ENCODE measurements around the gene DHCR24. TPM values are rescaled to one million over a fixed set of nuclear protein-coding genes. Genes with fewer than 3 reads are reported as not detected.

DHCR24 gene
- total and polyA plus RNA-seq, 5 donors: 10.7 to 28.7 (median 17.5) TPM

- ATAC-seq: no peak
- H3K4me1 ChIP-seq (ENCODE audit: control insufficient read depth, insufficient read depth, low read length): peaks cover 3% of the 10 kb centered on the region
- intact Hi-C loops (cut with DNase I): no loop called here
- no peak for DNase-seq
- H3K9me3 ChIP-seq (ENCODE audit: control insufficient read depth, low read length): no peaks in the 10 kb centered on the region
- no peak overlapping the region for H3K4me3 ChIP-seq (ENCODE audit: low read length)
- no peaks in the 10 kb centered on the region for H3K27me3 ChIP-seq (ENCODE audit: control insufficient read depth, insufficient read depth)
- 64% methylated on average over 5 of the region's 5 CpGs for WGBS
- no peak overlapping the region for H3K27ac ChIP-seq (ENCODE audit: low read length)
These were observed 36.8 kb downstream of the DHCR24 start for GRCh38 chr1:54850069-54850730.

- Histone ChIP-seq H3K9me3 (ENCODE audit: control insufficient read depth, low read length) (no peaks in the 10 kb centered on the region), H3K27me3 (ENCODE audit: control insufficient read depth, insufficient read depth) (no peaks in the 10 kb centered on the region), H3K4me1 (ENCODE audit: control insufficient read depth, insufficient read depth, low read length) (peaks cover 3% of the 10 kb centered on the region), H3K27ac (ENCODE audit: low read length) (no peak overlapping the region), H3K4me3 (ENCODE audit: low read length) (no peak overlapping the region)
- DNase-seq (no peak), ATAC-seq (no peak)
- 84% methylated on average over 6 of the region's 6 CpGs for WGBS
- intact Hi-C loops (cut with DNase I): no loop called here
These were observed 37.6 kb downstream of the DHCR24 start for GRCh38 chr1:54849219-54850068.

DNA sequence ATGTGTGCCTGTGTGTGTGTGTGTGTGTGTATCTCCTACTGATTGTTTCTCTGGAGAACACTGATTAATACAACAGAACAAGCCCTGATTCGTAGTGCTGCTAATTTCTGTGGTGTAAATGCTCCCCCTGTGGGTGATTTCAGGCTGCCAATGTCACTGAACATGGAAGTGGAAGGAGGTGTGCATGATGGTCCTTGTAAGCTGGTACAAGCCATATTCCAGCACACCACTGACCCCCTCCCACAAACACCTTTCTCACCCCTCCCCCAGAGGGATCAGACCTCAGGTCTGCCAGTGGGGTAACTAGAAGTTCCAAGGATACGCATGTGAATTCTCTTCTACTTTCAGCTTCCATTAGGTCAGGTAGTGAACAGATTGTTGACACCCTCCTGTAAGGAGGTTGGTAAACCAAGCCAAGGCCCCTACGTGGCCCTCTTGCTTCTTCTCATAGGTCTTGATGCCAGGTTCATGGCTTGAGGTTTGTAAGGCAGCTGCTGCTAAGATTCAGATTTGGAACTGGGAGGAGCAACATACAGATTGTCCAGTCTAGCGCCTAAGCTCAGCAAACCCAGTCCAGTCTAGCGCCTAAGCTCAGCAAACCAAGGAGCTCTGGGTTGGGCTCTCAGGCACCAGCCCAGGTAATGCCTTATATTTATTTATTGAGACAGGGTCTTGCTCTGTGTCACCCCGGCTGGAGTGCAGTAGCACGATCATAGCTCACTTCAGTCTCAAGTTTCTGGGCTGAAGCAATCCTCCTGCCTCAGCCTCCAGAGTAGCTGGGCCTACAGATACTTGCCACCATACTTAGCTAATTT, 38.7 kb downstream of the DHCR24 start:
- peaks cover 3% of the 10 kb centered on the region for H3K4me1 ChIP-seq (ENCODE audit: control insufficient read depth, insufficient read depth, low read length)
- ATAC-seq: no peak
- H3K27ac ChIP-seq (ENCODE audit: low read length): no peak overlapping the region
- 90% methylated on average over 7 of the region's 7 CpGs for WGBS
- no peaks in the 10 kb centered on the region for H3K27me3 ChIP-seq (ENCODE audit: control insufficient read depth, insufficient read depth)
- H3K4me3 ChIP-seq (ENCODE audit: low read length): no peak overlapping the region
- intact Hi-C loops (cut with DNase I): no loop called here
- no peaks in the 10 kb centered on the region for H3K9me3 ChIP-seq (ENCODE audit: control insufficient read depth, low read length)
- DNase-seq: no peak

DNA sequence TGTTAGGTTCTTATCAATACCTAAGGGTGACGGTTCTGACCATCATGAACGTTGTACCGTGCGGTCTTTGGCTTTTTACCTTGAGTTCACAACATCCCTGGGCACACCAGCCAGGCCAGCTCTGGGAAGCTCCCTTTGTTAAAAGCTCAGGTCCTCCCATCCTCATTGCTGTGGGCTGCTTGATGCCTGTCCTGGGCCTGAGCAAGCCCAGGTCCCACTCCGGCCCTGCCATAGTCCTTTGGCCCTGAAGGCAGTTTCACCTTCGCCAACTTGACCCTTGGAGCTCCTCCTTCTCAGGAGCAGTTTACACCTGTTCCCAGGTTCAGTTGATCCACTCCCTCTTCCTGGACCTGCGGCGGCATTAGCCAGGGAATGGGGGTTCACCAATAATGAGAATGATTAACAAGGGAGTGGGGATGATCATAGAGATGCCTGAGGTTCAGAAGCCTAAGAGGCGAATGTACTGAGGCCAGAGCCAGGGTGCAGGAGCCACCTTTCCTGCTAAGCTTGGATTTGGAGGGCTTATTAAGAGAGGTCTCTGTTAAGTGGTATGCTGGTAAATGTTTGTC, 40.2 kb downstream of the DHCR24 start:
- intact Hi-C loops (cut with DNase I): no loop called here
- WGBS: 91% methylated on average over 9 of the region's 9 CpGs
- Histone ChIP-seq H3K9me3 (ENCODE audit: control insufficient read depth, low read length) (no peaks in the 10 kb centered on the region), H3K4me1 (ENCODE audit: control insufficient read depth, insufficient read depth, low read length) (peaks cover 3% of the 10 kb centered on the region), H3K27me3 (ENCODE audit: control insufficient read depth, insufficient read depth) (no peaks in the 10 kb centered on the region), H3K27ac (ENCODE audit: low read length) (no peak overlapping the region), H3K4me3 (ENCODE audit: low read length) (no peak overlapping the region)
- no peak for ATAC-seq
- DNase-seq: no peak

- Histone ChIP-seq H3K9me3 (ENCODE audit: control insufficient read depth, low read length) (no peaks in the 10 kb centered on the region), H3K27me3 (ENCODE audit: control insufficient read depth, insufficient read depth) (no peaks in the 10 kb centered on the region), H3K4me1 (ENCODE audit: control insufficient read depth, insufficient read depth, low read length) (peaks cover 3% of the 10 kb centered on the region), H3K27ac (ENCODE audit: low read length) (no peak overlapping the region), H3K4me3 (ENCODE audit: low read length) (no peak overlapping the region)
- 98% methylated on average over 3 of the region's 3 CpGs for WGBS
- intact Hi-C loops (cut with DNase I): no loop called here
- ATAC-seq (no peak), DNase-seq (no peak)
These were observed 40.7 kb downstream of the DHCR24 start for GRCh38 chr1:54846301-54846700.

DNA sequence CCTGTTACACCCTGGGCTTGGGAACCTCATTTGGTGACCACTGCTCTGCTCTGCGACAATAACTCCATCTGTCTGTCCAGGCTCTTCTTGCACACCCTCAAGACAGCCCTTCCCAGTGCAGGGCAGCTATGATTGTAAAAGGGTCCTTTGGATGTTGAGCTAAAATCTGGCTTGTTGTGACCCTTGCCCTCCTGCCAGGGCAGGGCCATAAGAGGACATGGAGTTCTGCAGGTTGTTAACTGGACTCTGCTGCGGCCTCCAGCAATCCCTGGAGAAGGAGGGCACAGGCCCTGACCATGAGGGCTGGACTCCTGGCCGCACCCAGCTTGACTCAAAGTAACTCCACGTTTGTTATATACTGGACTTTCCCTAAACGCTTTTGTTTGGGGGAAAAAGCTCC, 41.2 kb downstream of the DHCR24 start:
- no peak overlapping the region for H3K4me3 ChIP-seq (ENCODE audit: low read length)
- ATAC-seq: no peak
- intact Hi-C loops (cut with DNase I): no loop called here
- no peak overlapping the region for H3K27ac ChIP-seq (ENCODE audit: low read length)
- H3K4me1 ChIP-seq (ENCODE audit: control insufficient read depth, insufficient read depth, low read length): peaks cover 3% of the 10 kb centered on the region
- H3K27me3 ChIP-seq (ENCODE audit: control insufficient read depth, insufficient read depth): no peaks in the 10 kb centered on the region
- no peak for DNase-seq
- 91% methylated on average over 5 of the region's 5 CpGs for WGBS
- H3K9me3 ChIP-seq (ENCODE audit: control insufficient read depth, low read length): no peaks in the 10 kb centered on the region

DNA sequence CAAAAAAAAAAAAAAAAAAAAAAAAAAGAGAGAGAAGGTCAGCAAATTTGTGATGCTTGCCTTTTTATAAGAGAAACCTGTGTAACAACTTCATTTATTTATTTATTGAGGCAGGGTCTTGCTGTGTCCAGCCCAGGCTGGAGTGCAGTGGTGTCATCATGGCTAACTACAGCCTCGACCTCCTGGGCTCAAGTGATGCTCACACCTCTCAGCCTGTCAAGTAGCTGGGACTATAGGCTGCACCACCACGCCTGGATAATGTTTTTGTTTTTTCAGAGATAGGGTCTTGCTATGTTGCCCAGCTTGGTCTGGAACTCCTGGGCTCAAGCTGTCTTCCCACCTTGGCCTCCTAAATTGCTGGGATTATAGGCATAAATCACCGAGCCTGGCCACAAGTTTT, 42.4 kb downstream of the DHCR24 start:
- H3K4me1 ChIP-seq (ENCODE audit: control insufficient read depth, insufficient read depth, low read length): no peaks in the 10 kb centered on the region
- DNase-seq (no peak), ATAC-seq (no peak)
- intact Hi-C loops (cut with DNase I): no loop called here
- H3K27me3 ChIP-seq (ENCODE audit: control insufficient read depth, insufficient read depth): no peaks in the 10 kb centered on the region
- H3K4me3 ChIP-seq (ENCODE audit: low read length): no peak overlapping the region
- no peak overlapping the region for H3K27ac ChIP-seq (ENCODE audit: low read length)
- no peaks in the 10 kb centered on the region for H3K9me3 ChIP-seq (ENCODE audit: control insufficient read depth, low read length)
- 85% methylated on average over 3 of the region's 3 CpGs for WGBS

DNA sequence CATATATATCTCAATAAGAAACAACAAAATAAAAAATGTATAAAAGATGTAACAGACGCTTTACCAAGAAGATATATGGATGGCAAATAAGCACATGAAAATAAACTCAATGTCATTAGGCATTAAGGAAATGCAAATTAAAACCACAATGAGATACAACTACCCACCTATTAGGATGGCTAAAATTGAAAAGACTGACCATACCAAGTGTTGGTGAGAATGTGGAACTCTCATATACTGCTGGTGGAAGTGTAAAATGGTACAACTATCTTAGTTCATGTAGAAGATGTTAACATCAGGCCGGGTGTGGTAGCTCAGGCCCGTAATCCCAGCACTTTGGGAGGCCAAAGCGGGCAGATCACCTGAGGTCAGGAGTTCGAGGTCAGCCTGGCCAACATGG, 43.5 kb downstream of the DHCR24 start:
- WGBS: 84% methylated on average over 5 of the region's 5 CpGs
- no peak for DNase-seq
- intact Hi-C loops (cut with DNase I): no loop called here
- no peak overlapping the region for H3K4me3 ChIP-seq (ENCODE audit: low read length)
- no peaks in the 10 kb centered on the region for H3K9me3 ChIP-seq (ENCODE audit: control insufficient read depth, low read length)
- no peaks in the 10 kb centered on the region for H3K27me3 ChIP-seq (ENCODE audit: control insufficient read depth, insufficient read depth)
- no peak overlapping the region for H3K27ac ChIP-seq (ENCODE audit: low read length)
- H3K4me1 ChIP-seq (ENCODE audit: control insufficient read depth, insufficient read depth, low read length): no peaks in the 10 kb centered on the region
- ATAC-seq: no peak

DNA sequence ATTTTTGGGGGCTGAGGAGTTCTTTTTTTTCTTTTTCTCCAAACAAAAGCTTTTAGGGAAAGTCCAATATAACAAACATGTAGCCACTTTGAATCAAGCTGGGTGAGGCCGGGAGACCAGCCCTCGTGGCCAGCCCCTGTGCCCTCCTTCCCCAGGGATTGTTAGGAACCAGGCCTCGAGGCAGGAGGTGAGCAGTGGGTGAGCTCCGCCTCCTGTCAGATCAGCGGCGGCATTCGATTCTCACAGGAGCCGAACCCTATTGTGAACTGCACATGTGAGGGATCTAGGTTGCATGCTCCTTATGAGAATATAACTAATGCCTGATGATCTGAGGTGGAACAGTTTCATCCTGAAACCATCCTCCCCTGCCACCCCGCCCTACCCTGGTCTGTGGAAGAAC, 44.0 kb downstream of the DHCR24 start:
- WGBS: 79% methylated on average over 9 of the region's 9 CpGs
- intact Hi-C loops (cut with DNase I): no loop called here
- Histone ChIP-seq H3K4me3 (ENCODE audit: low read length) (no peak overlapping the region), H3K27me3 (ENCODE audit: control insufficient read depth, insufficient read depth) (no peaks in the 10 kb centered on the region), H3K4me1 (ENCODE audit: control insufficient read depth, insufficient read depth, low read length) (no peaks in the 10 kb centered on the region), H3K9me3 (ENCODE audit: control insufficient read depth, low read length) (no peaks in the 10 kb centered on the region), H3K27ac (ENCODE audit: low read length) (no peak overlapping the region)
- DNase-seq: no peak
- ATAC-seq: no peak

- 91% methylated on average over 10 of the region's 10 CpGs for WGBS
- intact Hi-C loops (cut with DNase I): no loop called here
These were observed 44.6 kb downstream of the DHCR24 start for GRCh38 chr1:54842206-54842915.

More at GRCh38 chr1:54842206-54842915, 44.6 kb downstream of the DHCR24 start:
- ATAC-seq: no peak
- H3K9me3 ChIP-seq (ENCODE audit: control insufficient read depth, low read length): no peaks in the 10 kb centered on the region
- no peak for DNase-seq
- no peak overlapping the region for H3K27ac ChIP-seq (ENCODE audit: low read length)
- no peaks in the 10 kb centered on the region for H3K27me3 ChIP-seq (ENCODE audit: control insufficient read depth, insufficient read depth)
- no peaks in the 10 kb centered on the region for H3K4me1 ChIP-seq (ENCODE audit: control insufficient read depth, insufficient read depth, low read length)
- H3K4me3 ChIP-seq (ENCODE audit: low read length): no peak overlapping the region

Measured in right cardiac atrium (tissue), 5 donors.